ENCODE results near the gene PSMB11.

Gene PSMB11

DNA sequence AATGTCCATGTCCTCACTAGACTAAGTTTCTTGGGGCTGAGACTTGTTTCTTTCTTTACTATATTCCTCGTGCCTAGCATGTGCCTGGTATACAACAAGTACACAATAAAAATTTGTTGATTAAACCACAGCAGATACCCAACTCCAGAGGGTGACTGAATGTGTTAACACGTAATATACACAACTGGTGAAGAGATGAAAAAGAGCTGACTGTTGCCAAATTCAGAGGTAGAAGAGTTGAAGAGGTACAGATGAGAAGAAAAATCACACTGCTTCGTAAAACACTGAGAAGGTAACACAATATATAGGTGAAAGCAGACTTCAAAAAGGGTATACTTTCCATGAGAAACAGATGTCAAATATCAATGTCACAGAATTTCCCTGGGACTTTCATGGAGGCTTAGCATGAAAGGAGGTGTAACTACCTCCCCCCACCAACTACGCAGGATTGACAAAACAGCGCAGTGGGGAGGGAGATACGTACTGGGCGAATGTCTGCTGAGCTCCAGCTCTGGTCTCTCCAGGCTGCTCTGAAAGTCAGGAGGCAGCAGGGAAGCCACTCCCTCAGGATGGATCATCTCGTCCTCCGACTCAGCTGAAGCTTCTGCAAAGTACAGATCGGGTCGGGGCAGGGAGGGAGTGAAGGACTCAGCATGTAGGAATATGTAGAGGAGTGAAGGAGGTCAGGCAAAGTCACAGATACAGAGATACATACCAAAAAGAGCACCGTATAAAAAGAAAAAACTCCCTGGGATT lies 47.7 kb downstream of the PSMB11 start:
- DNase-seq, result no peak

DNA sequence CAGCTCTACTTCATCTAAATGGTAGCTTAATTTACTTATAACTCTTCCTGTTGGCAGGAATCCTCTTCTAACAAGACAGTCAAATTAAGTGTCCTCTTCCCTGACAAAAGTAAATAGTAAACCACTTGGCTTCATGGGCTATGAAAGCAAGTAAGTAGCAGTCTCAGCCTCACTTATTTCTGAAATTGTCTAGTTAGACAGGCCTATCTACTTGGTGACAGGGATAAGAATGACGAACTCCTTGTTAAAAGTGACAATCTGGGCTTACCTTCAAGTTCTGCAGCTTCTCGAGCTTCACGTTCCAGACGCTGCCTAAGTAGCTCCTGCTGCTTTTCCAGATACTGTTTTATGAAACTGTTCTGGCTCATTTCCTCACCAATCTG lies 48.2 kb downstream of the PSMB11 start:
- no peak for DNase-seq

DNA sequence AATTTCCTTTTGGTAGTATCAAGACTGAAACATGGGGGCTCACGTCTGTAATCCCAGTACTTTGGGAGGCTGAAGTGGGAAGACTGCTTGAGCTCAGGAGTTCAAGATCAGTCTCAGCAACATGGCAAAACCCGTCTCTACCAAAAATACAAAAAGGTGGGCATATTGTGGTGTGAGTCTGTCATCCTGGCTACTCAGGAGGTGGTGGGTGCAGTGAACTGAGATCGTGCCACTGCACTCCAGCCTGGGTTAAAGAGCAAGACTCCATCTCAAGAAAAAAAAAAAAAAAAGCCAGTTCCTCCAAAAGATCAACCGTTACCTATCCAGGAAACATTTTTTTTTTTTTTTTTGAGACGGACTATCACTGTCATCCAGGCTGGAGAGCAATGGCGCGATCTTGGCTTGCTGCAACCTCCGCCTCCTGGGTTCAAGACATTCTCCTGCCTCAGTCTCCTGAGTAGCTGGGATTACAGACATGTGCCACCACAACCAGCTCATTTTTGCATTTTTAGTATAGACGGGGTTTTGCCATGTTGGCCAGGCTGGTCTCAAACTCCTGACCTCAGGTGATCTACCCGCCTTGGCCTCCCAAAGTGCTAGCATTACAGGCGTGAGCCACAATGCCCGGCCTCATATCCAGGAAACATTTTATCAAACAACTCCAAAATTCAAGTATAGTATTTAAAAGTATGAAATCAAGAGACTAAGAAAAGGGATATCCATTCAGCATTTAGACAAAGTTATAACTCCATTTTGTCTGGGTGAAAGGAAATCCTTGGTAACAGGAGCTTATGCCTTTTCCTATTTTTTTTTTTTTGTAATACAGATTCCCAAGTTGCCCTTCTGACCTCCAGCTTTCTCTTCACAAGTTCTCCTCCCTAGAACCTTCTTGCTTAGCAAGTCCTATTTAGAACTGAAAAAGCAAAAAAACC lies 49.5 kb downstream of the PSMB11 start:
- DNase-seq, result no peak

DNA sequence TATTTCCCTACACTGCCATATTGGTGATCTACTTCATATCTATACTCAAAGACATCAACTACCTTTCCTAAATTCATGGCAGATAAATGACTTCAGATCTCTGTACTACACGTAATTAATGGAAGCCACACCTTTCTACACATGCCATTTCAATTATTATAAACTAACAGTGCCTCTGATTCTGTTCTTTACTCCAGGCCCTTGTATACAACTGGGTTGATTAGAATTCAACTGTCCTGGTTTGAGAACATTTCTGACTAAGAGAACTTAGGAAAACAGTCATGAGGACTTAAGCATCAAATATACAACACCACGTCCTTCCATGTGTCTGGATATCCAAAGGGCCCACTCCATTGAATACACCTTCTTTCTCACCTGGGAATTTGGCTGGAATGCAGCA lies 51.1 kb downstream of the PSMB11 start:
- DNase-seq, result no peak

DNA sequence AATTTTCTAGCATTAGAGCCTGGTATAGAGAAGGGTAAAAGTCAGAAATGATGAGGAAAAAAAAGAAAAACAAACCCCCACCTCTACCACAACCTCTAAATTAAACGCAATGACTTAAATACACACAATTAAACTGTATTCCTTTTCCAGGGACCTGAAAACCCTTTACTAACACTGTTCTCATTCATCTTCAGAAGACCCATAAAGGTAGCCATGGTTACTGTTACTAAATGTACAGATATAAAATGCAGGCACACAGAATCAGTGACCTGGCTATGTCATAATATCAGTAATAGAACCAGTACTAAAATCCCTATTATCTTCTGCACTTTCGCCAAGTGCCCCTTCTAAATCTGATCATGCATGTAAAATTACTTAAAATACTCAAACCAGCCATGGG lies 51.5 kb downstream of the PSMB11 start:
- no peak for DNase-seq

Measured in NK-92 treated with Interleukin-12 subunit alpha and Interleukin-12 subunit beta, amount 100 ng/mL, for 24 hours (cell line).